Measurements from ENCODE around the gene CROCC2. TPM values are rescaled to one million over a fixed set of nuclear protein-coding genes. Genes with fewer than 3 reads are reported as not detected.

Gene CROCC2
- total RNA-seq, 2 experiments from 2014 or later, result not detected

GRCh38 chr2:240997856-240998705 is 91.9 kb downstream of the CROCC2 start, which contains the start of gene SNED1:
Gene SNED1 (plus strand): TSS chr2:240998618. CDS start chr2:240998838, 220 bp downstream.
- Histone ChIP-seq H3K27ac (ENCODE audit: low read depth, low read length, poor library complexity, severe bottlenecking) (no peak within 1 kb of the TSS), H4K20me1 (ENCODE audit: insufficient read depth, low read length) (no peaks in the 10 kb centered on the region), H3K36me3 (ENCODE audit: insufficient read depth, low read length) (no peaks in the 10 kb centered on the region), H3K79me2 (ENCODE audit: insufficient read depth, low read depth, low read length) (no peaks in the 10 kb centered on the region), H3K4me1 (ENCODE audit: insufficient read depth, low read length, poor library complexity, severe bottlenecking) (no peaks in the 10 kb centered on the region), H3K9me3 (ENCODE audit: low read length) (no peaks in the 10 kb centered on the region), H3K4me2 (ENCODE audit: low read length) (no peak within 1 kb of the TSS), H3K9me2 (ENCODE audit: insufficient read depth, low read length) (no peaks in the 10 kb centered on the region), H3K4me3 (ENCODE audit: low read depth, low read length, poor library complexity, severe bottlenecking) (no peak within 1 kb of the TSS), H2AFZ (ENCODE audit: low read length) (no peak within 1 kb of the TSS)
- POLR2A ChIA-PET, result no interaction called here
- CTCF ChIA-PET (ENCODE audit: unreplicated experiment), result no interaction called here
- no peak for DNase-seq (ENCODE audit: low spot score)
- BruUV-seq (replicated peaks), result no TSS peak
- intact Hi-C loops (cut with micrococcal nuclease; ENCODE audit: unreplicated experiment), result no loop called here
- no peak for TF ChIP-seq EZH2phosphoT487 (IDR thresholded peaks at IDR 0.05; ENCODE audit: borderline replicate concordance, low read depth, low read length)
- no peak for TF ChIP-seq CTCF (conservative IDR thresholded peaks at IDR 0.05; ENCODE audit: low read length)

- Histone ChIP-seq H3K9me2 (ENCODE audit: insufficient read depth, low read length) (no peaks in the 10 kb centered on the region), H3K36me3 (ENCODE audit: insufficient read depth, low read length) (no peaks in the 10 kb centered on the region), H3K4me1 (ENCODE audit: insufficient read depth, low read length, poor library complexity, severe bottlenecking) (no peaks in the 10 kb centered on the region), H3K4me3 (ENCODE audit: low read depth, low read length, poor library complexity, severe bottlenecking) (no peak overlapping the region), H3K27ac (ENCODE audit: low read depth, low read length, poor library complexity, severe bottlenecking) (no peak overlapping the region), H4K20me1 (ENCODE audit: insufficient read depth, low read length) (no peaks in the 10 kb centered on the region), H3K4me2 (ENCODE audit: low read length) (no peak overlapping the region), H3K79me2 (ENCODE audit: insufficient read depth, low read depth, low read length) (no peaks in the 10 kb centered on the region), H3K9me3 (ENCODE audit: low read length) (peaks cover 3% of the 10 kb centered on the region; the same call in 1 of the 2 replicates), H2AFZ (ENCODE audit: low read length) (no peak overlapping the region)
- intact Hi-C loops (cut with micrococcal nuclease; ENCODE audit: unreplicated experiment), result no loop called here
- ChIA-PET POLR2A (no interaction called here), CTCF (ENCODE audit: unreplicated experiment) (no interaction called here)
- TF ChIP-seq EZH2phosphoT487 (IDR thresholded peaks at IDR 0.05; ENCODE audit: borderline replicate concordance, low read depth, low read length) (no peak), CTCF (conservative IDR thresholded peaks at IDR 0.05; ENCODE audit: low read length) (no peak)
- DNase-seq (ENCODE audit: low spot score), result no peak
- no TSS peak for BruUV-seq (replicated peaks)
Measured at GRCh38 chr2:240998706-240998994, 92.5 kb downstream of the CROCC2 start.
